ENCODE results near the gene SLC2A11. TPM values are rescaled to one million over a fixed set of nuclear protein-coding genes. Genes with fewer than 3 reads are reported as not detected.

SLC2A11 gene
- polyA plus RNA-seq, 3 donors: 1.3 to 3.3 (median 2.5) TPM

GRCh38 chr22:23817146-23817545, 40.5 kb upstream of the SLC2A11 start:
- peak overlapping the region in 3 of 7 donors; percentile 22 to 63 (median 41) for H3K27ac Mint-ChIP-seq
- Histone ChIP-seq H3K36me3 (replicated peaks in 1 of 2; ENCODE audit: control insufficient read depth in 1 of 2, insufficient read depth in 2 of 2, low read length in 2 of 2) (peaks cover 45 to 96% of the 10 kb centered on the region in 2 donors), H3K4me1 (ENCODE audit: control insufficient read depth in 1 of 2, insufficient read depth in 2 of 2, low read length in 2 of 2) (peaks cover 4 to 5% of the 10 kb centered on the region in 2 donors), H3K4me3 (replicated peaks in 1 of 3; ENCODE audit: low read depth in 2 of 3, low read length in 3 of 3) (no peak overlapping the region), H3K4me2 (replicated peaks; ENCODE audit: extremely low read depth, low read length, poor library complexity, severe bottlenecking) (no peak overlapping the region), H3K27ac (ENCODE audit: low read depth in 1 of 2, low read length in 2 of 2) (no peak overlapping the region), H3K9me3 (replicated peaks in 1 of 2; ENCODE audit: control insufficient read depth in 1 of 2, insufficient read depth in 1 of 2, low read length in 2 of 2) (no peaks in the 10 kb centered on the region), H3K79me2 (ENCODE audit: insufficient read depth, low read length) (no peaks in the 10 kb centered on the region), H3K27me3 (ENCODE audit: control insufficient read depth in 2 of 2, insufficient read depth in 2 of 2, low read length in 2 of 2) (no peaks in the 10 kb centered on the region), H4K20me1 (ENCODE audit: insufficient read depth, low read length) (no peaks in the 10 kb centered on the region), H3K9ac (ENCODE audit: insufficient read depth, low read length, poor library complexity, severe bottlenecking) (no peak overlapping the region), H2AFZ (ENCODE audit: insufficient read depth, low read depth, low read length, poor library complexity, severe bottlenecking) (no peak overlapping the region)
- no peak for DNase-seq
- peaks cover 71 to 97% of the 10 kb centered on the region in 2 donors for H3K36me3 Mint-ChIP-seq
- no peak overlapping the region for H3K4me3 Mint-ChIP-seq
- TF ChIP-seq CTCF (IDR thresholded peaks at IDR 0.05): no peak
- H3K9me3 Mint-ChIP-seq: peaks cover 0 to 2% (median 0%) of the 10 kb centered on the region in 7 donors
- no peaks in the 10 kb centered on the region for H3K27me3 Mint-ChIP-seq (ENCODE audit: low read depth in 3 of 3)
- 99% methylated on average over 6 of the region's 6 CpGs for WGBS (ENCODE audit: insufficient coverage)
- peaks cover 8% of the 10 kb centered on the region for H3K4me1 Mint-ChIP-seq
- intact Hi-C loops (cut with micrococcal nuclease): no loop called here

DNA sequence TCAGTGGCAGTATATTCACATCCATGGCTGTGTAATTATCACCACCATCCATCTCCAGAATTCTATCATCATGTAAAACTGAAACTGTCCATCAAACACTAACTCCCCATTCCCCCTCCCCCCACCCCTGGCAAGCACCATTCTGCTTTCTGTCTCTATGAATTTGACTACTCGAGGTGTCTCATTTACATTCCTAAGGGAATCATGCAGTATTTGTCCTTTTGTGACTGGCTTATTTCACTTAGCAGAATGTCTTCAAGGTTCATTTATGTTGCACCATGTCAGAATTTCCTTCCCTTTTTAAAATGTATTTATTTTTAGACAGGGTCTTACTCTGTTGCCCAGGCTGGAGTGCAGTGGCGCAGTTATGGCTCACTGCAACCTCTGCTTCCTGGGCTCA, 39.1 kb upstream of the SLC2A11 start:
- Histone ChIP-seq H3K9ac (ENCODE audit: insufficient read depth, low read length, poor library complexity, severe bottlenecking) (peak overlapping the region; percentile 8), H3K4me2 (replicated peaks; ENCODE audit: extremely low read depth, low read length, poor library complexity, severe bottlenecking) (no peak overlapping the region), H3K27ac (ENCODE audit: low read depth in 1 of 2, low read length in 2 of 2) (peak overlapping the region in 1 of 2 donors; percentile 36), H3K4me3 (replicated peaks in 1 of 3; ENCODE audit: low read depth in 2 of 3, low read length in 3 of 3) (no peak overlapping the region), H3K36me3 (replicated peaks in 1 of 2; ENCODE audit: control insufficient read depth in 1 of 2, insufficient read depth in 2 of 2, low read length in 2 of 2) (peaks cover 56 to 97% of the 10 kb centered on the region in 2 donors), H2AFZ (ENCODE audit: insufficient read depth, low read depth, low read length, poor library complexity, severe bottlenecking) (no peak overlapping the region), H3K79me2 (ENCODE audit: insufficient read depth, low read length) (no peaks in the 10 kb centered on the region), H3K4me1 (ENCODE audit: control insufficient read depth in 1 of 2, insufficient read depth in 2 of 2, low read length in 2 of 2) (peaks cover 4 to 5% of the 10 kb centered on the region in 2 donors), H4K20me1 (ENCODE audit: insufficient read depth, low read length) (no peaks in the 10 kb centered on the region), H3K9me3 (replicated peaks in 1 of 2; ENCODE audit: control insufficient read depth in 1 of 2, insufficient read depth in 1 of 2, low read length in 2 of 2) (no peaks in the 10 kb centered on the region), H3K27me3 (ENCODE audit: control insufficient read depth in 2 of 2, insufficient read depth in 2 of 2, low read length in 2 of 2) (no peaks in the 10 kb centered on the region)
- Mint-ChIP-seq H3K9me3 (peaks cover 0 to 2% (median 0%) of the 10 kb centered on the region in 7 donors), H3K4me3 (no peak overlapping the region), H3K27ac (peak overlapping the region in 2 of 7 donors; percentile 13 to 73), H3K27me3 (ENCODE audit: low read depth in 3 of 3) (no peaks in the 10 kb centered on the region), H3K4me1 (peaks cover 8% of the 10 kb centered on the region), H3K36me3 (peaks cover 78 to 97% of the 10 kb centered on the region in 2 donors)
- 20% methylated on average over 1 of the region's 2 CpGs for WGBS (ENCODE audit: insufficient coverage)
- intact Hi-C loops (cut with micrococcal nuclease): no loop called here
- DNase-seq: no peak
- TF ChIP-seq CTCF (IDR thresholded peaks at IDR 0.05): no peak

Measured in CD14-positive monocyte (primary cell).